ENCODE data around the gene GNG14. TPM values are rescaled to one million over a fixed set of nuclear protein-coding genes. Genes with fewer than 3 reads are reported as not detected.
"Not testable (repeated sequence)": the region's sequence is repeated elsewhere in the genome, so short reads cannot be mapped to it uniquely, and the experiment has no call there.

The GNG14 gene
- total and polyA plus RNA-seq, 2 of the 13 experiments (the other 11 are each of a cell fraction or from before 2014, with no cell fraction given): not detected

DNA sequence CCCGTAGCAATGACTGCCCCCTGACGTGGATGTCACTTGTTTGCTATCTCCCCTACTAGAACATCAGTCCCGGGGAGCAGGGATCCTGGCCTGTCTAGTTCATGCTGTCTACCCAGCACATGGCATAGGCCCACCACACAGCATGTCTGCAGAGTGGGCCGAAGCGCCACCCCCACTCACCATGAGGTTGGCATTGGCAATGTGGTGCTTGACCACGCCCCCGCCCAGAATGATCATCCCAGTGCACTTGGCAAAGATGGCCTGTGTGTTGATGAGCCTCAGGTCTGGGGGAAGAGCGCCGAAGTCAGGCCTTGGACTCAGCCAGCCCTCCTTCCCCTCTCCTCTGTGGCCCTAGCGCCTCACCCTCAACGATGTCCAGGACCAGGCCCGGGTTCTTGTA lies 10.9 kb upstream of the GNG14 start:
- DNase-seq (ENCODE audit: low spot score) (no peak), ATAC-seq (no peak), FAIRE-seq (no peak)
- BruUV-seq (replicated peaks): no TSS peak
- intact Hi-C loops (cut with micrococcal nuclease; ENCODE audit: unreplicated experiment): no loop called here
- Histone ChIP-seq H3K4me1 (ENCODE audit: insufficient read depth, low read length) (peaks cover 16% of the 10 kb centered on the region), H3K27me3 (ENCODE audit: control insufficient read depth in 1 of 2, insufficient read depth in 2 of 2, low read length in 2 of 2) (no peaks in the 10 kb centered on the region; a peak in 1 of 5 replicates), H3K9me3 (ENCODE audit: low read length) (no peaks in the 10 kb centered on the region), H4K20me1 (ENCODE audit: insufficient read depth, low read length) (peaks cover 2% of the 10 kb centered on the region; the same call in 1 of the 2 replicates), H3K79me2 (ENCODE audit: insufficient read depth, low read length) (peaks cover 5% of the 10 kb centered on the region), H3K9ac (ENCODE audit: insufficient read depth, low read depth, low read length) (no peak overlapping the region), H3K27ac (ENCODE audit: extremely low read length, insufficient read depth, low read length) (no peak overlapping the region), H3K36me3 (replicated peaks in 1 of 2; ENCODE audit: control insufficient read depth in 1 of 2, insufficient read depth in 2 of 2, low read length in 2 of 2) (peaks cover 36 to 63% of the 10 kb centered on the region in 2 experiments), H3K4me2 (ENCODE audit: low read depth, low read length) (no peak overlapping the region), H3K4me3 (replicated peaks in 1 of 3; ENCODE audit: insufficient read depth in 1 of 3, low read depth in 2 of 3, low read length in 3 of 3) (no peak overlapping the region), H2AFZ (ENCODE audit: low read length) (no peak overlapping the region)
- in situ Hi-C loops (cut with HindIII; ENCODE audit: extremely low pct_ligation_motif_present, low pct_unique_long_range_greater_than_20kb): no loop called here
- over 99% methylated on average over 12 of the region's 12 CpGs for WGBS (ENCODE audit: low lambda C conversion rate)
- CTCF ChIA-PET (ENCODE audit: low intra/inter-chr PET ratio, low total read pairs): interaction anchor here (0.8 to 1.1 kb wide), 2 partner anchors 113 to 114 kb away, joined by 3 read pairs; partner anchors contain the start of gene JUNB
- TF ChIP-seq AGO2 (optimal IDR thresholded peaks at IDR 0.05; ENCODE audit: low read depth, low read length) (peak; percentile 50), BHLHE40 (IDR thresholded peaks at IDR 0.05; ENCODE audit: low read length) (no peak)
- POLR2A ChIA-PET: interaction anchor here (0.9 to 2.5 kb wide), 4 partner anchors 11 to 66 kb away, joined by 3 to 9 read pairs (median 5); partner anchors contain the start of genes FBXW9, GET3, MAN2B1 and WDR83

DNA sequence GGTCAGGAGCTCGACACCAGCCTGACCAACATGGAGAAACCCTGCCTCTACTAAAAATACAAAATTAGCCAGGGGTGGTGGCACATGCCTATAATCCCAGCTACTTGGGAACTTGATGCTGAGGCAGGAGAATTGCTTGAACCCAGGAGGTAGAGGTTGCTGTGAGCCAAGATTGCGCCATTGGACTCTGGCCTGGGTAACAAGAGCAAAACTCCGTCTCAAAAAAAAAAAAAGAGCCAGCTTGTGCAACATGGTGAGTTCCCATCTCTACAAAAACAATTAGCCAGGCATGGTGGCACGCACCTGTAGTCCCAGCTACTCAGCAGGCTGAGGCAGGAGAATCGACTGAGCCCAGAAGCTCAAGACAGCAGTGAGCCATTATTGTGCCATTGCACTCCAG lies 9.8 kb upstream of the GNG14 start:
- H3K79me2 ChIP-seq (ENCODE audit: insufficient read depth, low read length); intact Hi-C loops (cut with micrococcal nuclease; ENCODE audit: unreplicated experiment); H3K9ac ChIP-seq (ENCODE audit: insufficient read depth, low read depth, low read length); H3K27ac ChIP-seq (ENCODE audit: extremely low read length, insufficient read depth, low read length); H3K4me2 ChIP-seq (ENCODE audit: low read depth, low read length); CTCF ChIA-PET (ENCODE audit: low intra/inter-chr PET ratio, low total read pairs); H4K20me1 ChIP-seq (ENCODE audit: insufficient read depth, low read length); FAIRE-seq; ATAC-seq; H2AFZ ChIP-seq (ENCODE audit: low read length); H3K4me3 ChIP-seq (replicated peaks in 1 of 3; ENCODE audit: insufficient read depth in 1 of 3, low read depth in 2 of 3, low read length in 3 of 3); BruUV-seq (replicated peaks); H3K27me3 ChIP-seq (ENCODE audit: control insufficient read depth in 1 of 2, insufficient read depth in 2 of 2, low read length in 2 of 2); in situ Hi-C loops (cut with HindIII; ENCODE audit: extremely low pct_ligation_motif_present, low pct_unique_long_range_greater_than_20kb); H3K9me3 ChIP-seq (ENCODE audit: low read length): not testable (repeated sequence)
- POLR2A ChIA-PET: interaction anchor here (0.8 to 2.5 kb wide), 4 partner anchors 9 to 45 kb away, joined by 3 to 9 read pairs (median 3); partner anchors contain the start of genes FBXW9, MAN2B1 and WDR83
- TF ChIP-seq CEBPB (IDR thresholded peaks at IDR 0.05; ENCODE audit: borderline replicate concordance, low read depth, low read length): peak; percentile 55; the same call in 1 of the 2 replicates
- TF ChIP-seq, protein P1, sequence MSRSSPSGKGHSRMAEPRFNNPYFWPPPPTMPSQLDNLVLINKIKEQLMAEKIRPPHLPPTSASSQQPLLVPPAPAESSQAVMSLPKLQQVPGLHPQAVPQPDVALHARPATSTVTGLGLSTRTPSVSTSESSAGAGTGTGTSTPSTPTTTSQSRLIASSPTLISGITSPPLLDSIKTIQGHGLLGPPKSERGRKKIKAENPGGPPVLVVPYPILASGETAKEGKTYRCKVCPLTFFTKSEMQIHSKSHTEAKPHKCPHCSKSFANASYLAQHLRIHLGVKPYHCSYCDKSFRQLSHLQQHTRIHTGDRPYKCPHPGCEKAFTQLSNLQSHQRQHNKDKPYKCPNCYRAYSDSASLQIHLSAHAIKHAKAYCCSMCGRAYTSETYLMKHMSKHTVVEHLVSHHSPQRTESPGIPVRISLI (CRISPR knock-in tag; IDR thresholded peaks at IDR 0.05; ENCODE audit: borderline replicate concordance): peak; percentile 46; the same call in 1 of the 2 replicates
- peaks cover 32 to 57% of the 10 kb centered on the region in 2 experiments for H3K36me3 ChIP-seq (replicated peaks in 1 of 2; ENCODE audit: control insufficient read depth in 1 of 2, insufficient read depth in 2 of 2, low read length in 2 of 2)
- peak; percentile 24 for DNase-seq (ENCODE audit: low spot score)
- 77% methylated on average over 5 of the region's 5 CpGs for WGBS (ENCODE audit: low lambda C conversion rate)
- peaks cover 16% of the 10 kb centered on the region for H3K4me1 ChIP-seq (ENCODE audit: insufficient read depth, low read length)
